OCI-LY3 (cell line): Measurements from ENCODE around the gene NEUROD2.
A peak's percentile ranks its signal among the peaks of the same experiment; 100 is the strongest.

ENCODE experiments used
- H2AFZ ChIP-seq: fragments of 200-600, 300-600 bp; shearing (Covaris generic); 2 replicates; pipeline ENCODE4 v1.6.0; 2014; ENCODE audit warnings: antibody characterized with exemption, low read depth, low read length
- H3K27ac ChIP-seq: fragments of 200-600, 300-600 bp; sonication (generic); 2 replicates; pipeline ENCODE4 v1.5.1; 2014; ENCODE audit warnings: mild to moderate bottlenecking, low read length, moderate library complexity, mixed read lengths
- H3K27me3 ChIP-seq: fragments of 200-600, 300-600 bp; sonication (generic); 2 replicates; pipeline ENCODE4 v1.6.1; 2014; ENCODE audit warnings: low read depth, low read length, mixed read lengths
- H3K36me3 ChIP-seq: fragments of 200-600, 300-600 bp; sonication (generic); replicated peaks from 2 replicates; pipeline ENCODE3; 2014; ENCODE audit warnings: low read depth, low read length, mixed read lengths
- H3K4me1 ChIP-seq: fragments of 300-600, 200-600 bp; sonication (generic); 2 replicates; pipeline ENCODE4 v1.6.1; 2014; ENCODE audit warnings: low read length, mixed read lengths
- H3K4me2 ChIP-seq: fragments of 200-600, 300-600 bp; sonication (generic); 2 replicates; pipeline ENCODE4 v1.6.1; 2014; ENCODE audit warnings: low read length, mixed read lengths
- H3K4me3 ChIP-seq: fragments of 300-600, 200-600 bp; sonication (generic); 2 replicates; pipeline ENCODE4 v1.5.1; 2014; ENCODE audit warnings: antibody characterized with exemption, mild to moderate bottlenecking, low read length, moderate library complexity
- H3K79me2 ChIP-seq: fragments of 300-600, 200-600 bp; shearing (Covaris generic); 2 replicates; pipeline ENCODE4 v1.6.1; 2014; ENCODE audit warnings: mild to moderate bottlenecking, low read length, mixed read lengths
- H3K9ac ChIP-seq: fragments of 300-600, 200-600 bp; shearing (Covaris generic); 2 replicates; pipeline ENCODE4 v1.6.0; 2014; ENCODE audit warnings: mild to moderate bottlenecking, low read length, moderate library complexity
- H3K9me3 ChIP-seq: fragments of 200-600, 300-600 bp; shearing (Covaris generic); 2 replicates; pipeline ENCODE4 v1.6.1; 2014; ENCODE audit warnings: low read length, mixed read lengths; ENCODE audit not compliant: insufficient read depth
- H4K20me1 ChIP-seq: fragments of 200-600, 300-600 bp; sonication (generic); 2 replicates; pipeline ENCODE4 v1.6.1; 2016; ENCODE audit warnings: low read length, mixed read lengths; ENCODE audit not compliant: insufficient read depth
- EZH2phosphoT487 ChIP-seq: fragments of 200-600 bp; shearing (Covaris generic); IDR thresholded peaks from 2 replicates; pipeline ENCODE4 v1.6.1; 2018; ENCODE audit warnings: antibody characterized with exemption, mixed run types, low read depth
- TF ChIP-seq, protein P1 (sequence below): fragments of 200-600, 300-600 bp; sonication (generic); IDR thresholded peaks from 2 replicates; pipeline ENCODE4 v1.5.1; 2014; ENCODE audit warnings: antibody characterized with exemption, low read length, low read depth

Gene NEUROD2

DNA sequence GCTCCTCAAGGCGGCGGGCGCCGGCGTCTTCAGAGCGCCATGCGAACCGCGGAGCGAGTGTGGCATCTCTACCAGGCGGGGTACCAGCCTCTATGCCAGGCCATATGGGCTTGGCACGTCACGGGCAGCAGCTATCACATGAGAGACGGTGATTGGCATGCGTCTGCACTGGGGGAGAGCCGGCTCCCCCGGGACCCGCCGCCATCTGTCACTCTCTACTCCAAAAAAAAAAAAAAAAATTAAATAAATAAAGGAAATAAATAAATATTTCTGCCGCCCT lies at the start of gene NEUROD2:
Gene NEUROD2 (minus strand): TSS at position 70 of the 280 bp plus-strand sequence. CDS start 1,321 bp downstream, outside the sequence.
- Histone ChIP-seq H3K27me3 (peaks cover 16% of the 10 kb centered on the region), H4K20me1 (no peaks in the 10 kb centered on the region), H3K27ac (no peak within 1 kb of the TSS), H3K9ac (no peak within 1 kb of the TSS), H2AFZ (no peak within 1 kb of the TSS), H3K79me2 (no peaks in the 10 kb centered on the region), H3K4me3 (no peak within 1 kb of the TSS), H3K4me2 (no peak within 1 kb of the TSS), H3K4me1 (peaks cover 17% of the 10 kb centered on the region), H3K36me3 (no peaks in the 10 kb centered on the region), H3K9me3 (no peaks in the 10 kb centered on the region)
- TF ChIP-seq EZH2phosphoT487: no peak
- TF ChIP-seq, protein P1, sequence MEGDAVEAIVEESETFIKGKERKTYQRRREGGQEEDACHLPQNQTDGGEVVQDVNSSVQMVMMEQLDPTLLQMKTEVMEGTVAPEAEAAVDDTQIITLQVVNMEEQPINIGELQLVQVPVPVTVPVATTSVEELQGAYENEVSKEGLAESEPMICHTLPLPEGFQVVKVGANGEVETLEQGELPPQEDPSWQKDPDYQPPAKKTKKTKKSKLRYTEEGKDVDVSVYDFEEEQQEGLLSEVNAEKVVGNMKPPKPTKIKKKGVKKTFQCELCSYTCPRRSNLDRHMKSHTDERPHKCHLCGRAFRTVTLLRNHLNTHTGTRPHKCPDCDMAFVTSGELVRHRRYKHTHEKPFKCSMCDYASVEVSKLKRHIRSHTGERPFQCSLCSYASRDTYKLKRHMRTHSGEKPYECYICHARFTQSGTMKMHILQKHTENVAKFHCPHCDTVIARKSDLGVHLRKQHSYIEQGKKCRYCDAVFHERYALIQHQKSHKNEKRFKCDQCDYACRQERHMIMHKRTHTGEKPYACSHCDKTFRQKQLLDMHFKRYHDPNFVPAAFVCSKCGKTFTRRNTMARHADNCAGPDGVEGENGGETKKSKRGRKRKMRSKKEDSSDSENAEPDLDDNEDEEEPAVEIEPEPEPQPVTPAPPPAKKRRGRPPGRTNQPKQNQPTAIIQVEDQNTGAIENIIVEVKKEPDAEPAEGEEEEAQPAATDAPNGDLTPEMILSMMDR: no peak

DNA sequence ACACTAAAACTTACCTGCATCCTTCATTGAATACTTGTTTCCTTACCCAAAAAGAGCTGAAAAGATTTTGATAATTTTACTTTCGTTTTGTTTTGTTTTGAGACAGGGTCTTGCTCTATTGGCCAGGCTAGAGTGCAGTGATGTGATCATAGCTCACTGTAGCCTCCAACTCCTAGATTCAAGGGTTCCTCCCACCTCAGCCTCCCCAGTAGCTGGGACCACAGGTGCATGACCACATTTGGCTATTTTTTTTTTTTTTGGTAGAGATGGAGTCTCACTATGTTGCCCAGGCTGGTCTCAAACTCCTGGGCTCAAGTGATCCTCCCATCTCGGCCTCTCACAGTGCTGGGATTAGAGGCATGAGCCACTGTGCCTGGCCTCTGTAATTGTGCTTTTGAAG lies 47.4 kb upstream of the NEUROD2 start:
- H2AFZ ChIP-seq: no peak overlapping the region
- no peaks in the 10 kb centered on the region; the same call in 1 of the 2 replicates for H4K20me1 ChIP-seq
- TF ChIP-seq, protein P1: no peak
- H3K79me2 ChIP-seq: no peaks in the 10 kb centered on the region
- H3K9ac ChIP-seq: no peak overlapping the region
- H3K27ac ChIP-seq: no peak overlapping the region
- no peak overlapping the region for H3K4me3 ChIP-seq
- H3K27me3 ChIP-seq: no peaks in the 10 kb centered on the region
- peaks cover 16% of the 10 kb centered on the region for H3K4me1 ChIP-seq
- no peaks in the 10 kb centered on the region for H3K9me3 ChIP-seq
- H3K4me2 ChIP-seq: no peak overlapping the region
- H3K36me3 ChIP-seq: peaks cover 4% of the 10 kb centered on the region

DNA sequence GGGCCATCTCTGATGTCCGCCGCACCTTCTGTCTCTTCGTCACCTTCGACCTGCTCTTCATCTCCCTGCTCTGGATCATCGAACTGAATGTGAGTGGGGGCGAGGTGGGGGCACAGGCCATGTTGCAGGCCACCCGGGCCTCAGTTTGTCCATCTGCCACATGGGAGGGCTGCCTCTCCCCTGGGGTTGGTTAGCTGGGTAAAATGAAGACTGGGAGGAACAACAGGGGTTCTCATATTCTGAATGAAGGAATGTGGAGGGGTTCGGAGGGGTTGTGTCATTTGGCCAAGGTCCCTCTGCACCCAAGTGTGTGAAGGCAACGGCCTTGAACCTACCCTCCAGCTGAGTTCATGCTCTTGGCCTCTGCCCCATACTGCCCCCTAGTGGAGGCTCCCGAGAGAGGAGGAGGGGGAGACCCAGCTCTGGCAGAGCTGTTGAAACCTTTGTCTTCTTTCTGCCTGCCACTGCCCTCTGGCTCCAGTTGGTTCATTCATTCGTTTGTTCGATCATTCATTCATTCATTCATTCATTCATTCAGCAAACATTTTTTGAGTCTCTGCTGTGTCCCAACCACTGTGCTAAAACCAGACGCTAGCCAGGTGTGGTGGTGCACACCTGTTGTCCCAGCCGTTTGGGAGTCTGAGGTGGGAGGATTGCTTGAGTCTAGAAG lies 46.1 kb upstream of the NEUROD2 start:
- H3K27ac ChIP-seq: no peak overlapping the region
- no peak overlapping the region for H3K4me2 ChIP-seq
- peaks cover 4% of the 10 kb centered on the region for H3K36me3 ChIP-seq
- H3K9ac ChIP-seq: no peak overlapping the region
- TF ChIP-seq EZH2phosphoT487: no peak
- TF ChIP-seq, protein P1: peak; percentile 90
- no peak overlapping the region for H2AFZ ChIP-seq
- no peaks in the 10 kb centered on the region for H3K27me3 ChIP-seq
- no peak overlapping the region for H3K4me3 ChIP-seq
- no peaks in the 10 kb centered on the region for H3K79me2 ChIP-seq
- no peaks in the 10 kb centered on the region for H3K9me3 ChIP-seq
- peaks cover 3% of the 10 kb centered on the region for H3K4me1 ChIP-seq
- no peaks in the 10 kb centered on the region; the same call in 1 of the 2 replicates for H4K20me1 ChIP-seq

DNA sequence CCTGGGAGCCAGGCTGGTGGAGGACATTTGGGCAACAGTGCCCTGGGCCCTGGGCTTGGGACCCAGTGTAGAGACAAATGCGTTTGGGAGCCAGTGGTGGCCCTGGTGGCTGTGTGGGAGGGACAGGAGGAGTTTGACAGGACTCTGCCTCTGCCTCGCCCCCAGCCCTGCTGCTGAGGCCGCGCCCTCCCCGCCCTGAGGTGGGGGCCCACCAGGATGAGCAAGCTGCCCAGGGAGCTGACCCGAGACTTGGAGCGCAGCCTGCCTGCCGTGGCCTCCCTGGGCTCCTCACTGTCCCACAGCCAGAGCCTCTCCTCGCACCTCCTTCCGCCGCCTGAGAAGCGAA lies 45.6 kb upstream of the NEUROD2 start:
- Histone ChIP-seq H4K20me1 (no peaks in the 10 kb centered on the region; the same call in 1 of the 2 replicates), H2AFZ (no peak overlapping the region), H3K4me3 (no peak overlapping the region), H3K9me3 (no peaks in the 10 kb centered on the region), H3K4me1 (no peaks in the 10 kb centered on the region), H3K27me3 (no peaks in the 10 kb centered on the region), H3K36me3 (peaks cover 4% of the 10 kb centered on the region), H3K79me2 (no peaks in the 10 kb centered on the region), H3K9ac (no peak overlapping the region), H3K27ac (no peak overlapping the region), H3K4me2 (no peak overlapping the region)
- no peak for TF ChIP-seq EZH2phosphoT487
- TF ChIP-seq, protein P1: no peak
